Measurements from ENCODE around the gene GRHL1.
A peak's percentile ranks its signal among the peaks of the same experiment; 100 is the strongest.
"Not testable (repeated sequence)": the region's sequence is repeated elsewhere in the genome, so short reads cannot be mapped to it uniquely, and the experiment has no call there.

The GRHL1 gene, protein sequence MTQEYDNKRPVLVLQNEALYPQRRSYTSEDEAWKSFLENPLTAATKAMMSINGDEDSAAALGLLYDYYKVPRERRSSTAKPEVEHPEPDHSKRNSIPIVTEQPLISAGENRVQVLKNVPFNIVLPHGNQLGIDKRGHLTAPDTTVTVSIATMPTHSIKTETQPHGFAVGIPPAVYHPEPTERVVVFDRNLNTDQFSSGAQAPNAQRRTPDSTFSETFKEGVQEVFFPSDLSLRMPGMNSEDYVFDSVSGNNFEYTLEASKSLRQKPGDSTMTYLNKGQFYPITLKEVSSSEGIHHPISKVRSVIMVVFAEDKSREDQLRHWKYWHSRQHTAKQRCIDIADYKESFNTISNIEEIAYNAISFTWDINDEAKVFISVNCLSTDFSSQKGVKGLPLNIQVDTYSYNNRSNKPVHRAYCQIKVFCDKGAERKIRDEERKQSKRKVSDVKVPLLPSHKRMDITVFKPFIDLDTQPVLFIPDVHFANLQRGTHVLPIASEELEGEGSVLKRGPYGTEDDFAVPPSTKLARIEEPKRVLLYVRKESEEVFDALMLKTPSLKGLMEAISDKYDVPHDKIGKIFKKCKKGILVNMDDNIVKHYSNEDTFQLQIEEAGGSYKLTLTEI

GRCh38 chr2:9951522-9952285, at the start of gene GRHL1:
Gene GRHL1, plus strand, starts transcription at chr2:9951693. Its CDS starts 141 bp downstream, at chr2:9951834.
- DNase-seq, result peak; percentile 72 to 87 (median 78)

- DNase-seq, result no peak
Observed at GRCh38 chr2:9905413-9905812, 46.1 kb upstream of the GRHL1 start.

- no peak for DNase-seq
Observed at GRCh38 chr2:9907402-9907801, 44.1 kb upstream of the GRHL1 start.

GRCh38 chr2:9908639-9909038, 42.9 kb upstream of the GRHL1 start:
- DNase-seq, result no peak

- no peak for DNase-seq
Observed at GRCh38 chr2:9909106-9909505, 42.4 kb upstream of the GRHL1 start.

DNA sequence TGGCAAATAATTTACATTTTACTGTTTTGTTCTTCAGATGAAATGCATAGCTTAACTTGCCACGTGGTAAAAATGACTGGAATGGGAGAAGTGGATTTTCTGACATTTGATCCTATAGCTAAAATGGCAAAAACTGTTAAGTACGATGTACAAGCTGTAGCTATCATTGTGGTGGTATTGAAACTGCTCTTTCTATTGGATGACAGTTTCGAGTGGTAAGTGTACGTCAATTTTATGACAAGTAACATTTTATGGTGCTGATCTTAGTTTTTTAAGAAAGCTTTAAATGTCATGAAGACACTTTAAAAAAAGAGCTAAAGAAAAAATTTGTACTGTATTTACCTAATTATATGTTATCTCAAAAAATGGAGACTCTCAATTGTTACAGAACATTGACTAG, 40.8 kb upstream of the GRHL1 start:
- no peak for DNase-seq

DNA sequence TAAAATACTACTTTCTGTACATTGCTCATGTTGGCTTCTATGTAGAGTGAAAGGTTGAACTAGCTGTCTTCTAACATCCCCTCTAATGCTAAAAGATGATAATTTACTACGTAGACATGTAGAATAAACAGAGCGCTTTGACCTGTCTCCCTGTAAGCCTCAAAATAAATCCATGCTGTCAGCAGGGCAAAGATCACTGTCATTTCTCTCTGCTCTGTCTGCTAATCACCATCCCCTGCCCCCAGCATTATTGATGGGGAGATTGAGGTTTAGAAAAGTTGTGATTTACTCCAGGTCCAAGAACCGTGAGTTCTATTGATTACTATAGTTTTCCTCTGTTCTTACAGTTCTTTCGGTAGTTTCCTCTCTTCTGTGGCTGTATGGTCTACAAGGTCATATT, 39.0 kb upstream of the GRHL1 start:
- no peak for DNase-seq

DNA sequence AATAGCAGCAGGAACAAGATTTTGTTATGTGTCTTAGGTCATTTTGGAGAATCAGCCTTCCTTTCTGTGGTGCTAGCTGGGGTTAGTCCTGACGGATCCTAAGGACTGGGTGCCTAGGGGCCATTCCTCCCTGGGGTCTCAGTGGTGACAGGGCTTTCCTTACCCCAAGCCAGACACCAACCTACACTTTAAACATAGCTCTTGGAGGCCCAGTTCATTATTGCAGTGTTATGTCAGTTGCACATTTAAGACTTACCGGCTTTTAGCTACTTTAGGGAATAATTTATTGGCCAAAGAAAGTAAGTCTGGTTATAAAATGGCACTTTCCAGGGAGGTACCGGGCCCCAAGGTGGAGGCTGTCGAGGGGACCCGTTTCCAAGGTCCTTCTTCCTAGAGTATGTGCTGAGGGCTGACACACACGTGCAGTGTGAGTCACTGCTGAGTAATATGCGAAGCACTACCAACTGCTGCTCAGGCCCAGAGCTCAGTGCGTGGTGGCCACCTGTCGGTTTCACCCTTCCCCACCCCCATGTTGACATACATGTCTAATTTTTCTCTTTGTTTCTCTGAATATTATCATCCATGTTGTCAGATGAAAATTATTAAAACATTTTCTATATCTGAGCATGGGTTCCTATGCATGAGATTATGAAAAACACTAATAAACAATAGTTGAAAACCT, 37.0 kb upstream of the GRHL1 start:
- peak in 3 of 4 experiments; percentile 4 to 30 (median 15) for DNase-seq

- DNase-seq, result no peak
Observed at GRCh38 chr2:9918275-9918674, 33.2 kb upstream of the GRHL1 start.

- DNase-seq, result no peak
Observed at GRCh38 chr2:9919512-9919911, 32.0 kb upstream of the GRHL1 start.

- not testable (repeated sequence) for DNase-seq
Observed at GRCh38 chr2:9927020-9927419, 24.5 kb upstream of the GRHL1 start.

DNA sequence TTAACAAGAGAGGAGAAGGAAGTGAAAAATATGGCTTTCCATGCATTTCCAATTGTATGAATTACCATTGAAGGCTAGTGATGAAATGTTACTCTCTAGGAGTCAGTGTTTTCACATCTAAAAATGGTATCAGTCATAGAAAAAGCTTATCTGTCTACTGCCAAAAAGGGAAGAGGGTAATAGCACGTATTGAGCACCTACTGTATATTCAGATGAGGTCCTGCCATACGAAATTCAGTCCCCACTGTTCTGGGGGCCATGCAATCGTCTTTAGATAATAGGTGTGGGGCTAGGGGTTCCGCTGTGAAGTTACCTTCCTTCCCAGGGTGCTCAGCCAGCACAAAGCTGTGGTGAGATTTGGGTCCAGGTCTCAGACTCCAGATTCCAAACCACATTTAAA, 14.2 kb upstream of the GRHL1 start:
- no peak for DNase-seq

- DNase-seq, result no peak
Observed at GRCh38 chr2:9937968-9938367, 13.5 kb upstream of the GRHL1 start.

GRCh38 chr2:9939587-9940485, 11.7 kb upstream of the GRHL1 start:
- DNase-seq, result no peak

DNA sequence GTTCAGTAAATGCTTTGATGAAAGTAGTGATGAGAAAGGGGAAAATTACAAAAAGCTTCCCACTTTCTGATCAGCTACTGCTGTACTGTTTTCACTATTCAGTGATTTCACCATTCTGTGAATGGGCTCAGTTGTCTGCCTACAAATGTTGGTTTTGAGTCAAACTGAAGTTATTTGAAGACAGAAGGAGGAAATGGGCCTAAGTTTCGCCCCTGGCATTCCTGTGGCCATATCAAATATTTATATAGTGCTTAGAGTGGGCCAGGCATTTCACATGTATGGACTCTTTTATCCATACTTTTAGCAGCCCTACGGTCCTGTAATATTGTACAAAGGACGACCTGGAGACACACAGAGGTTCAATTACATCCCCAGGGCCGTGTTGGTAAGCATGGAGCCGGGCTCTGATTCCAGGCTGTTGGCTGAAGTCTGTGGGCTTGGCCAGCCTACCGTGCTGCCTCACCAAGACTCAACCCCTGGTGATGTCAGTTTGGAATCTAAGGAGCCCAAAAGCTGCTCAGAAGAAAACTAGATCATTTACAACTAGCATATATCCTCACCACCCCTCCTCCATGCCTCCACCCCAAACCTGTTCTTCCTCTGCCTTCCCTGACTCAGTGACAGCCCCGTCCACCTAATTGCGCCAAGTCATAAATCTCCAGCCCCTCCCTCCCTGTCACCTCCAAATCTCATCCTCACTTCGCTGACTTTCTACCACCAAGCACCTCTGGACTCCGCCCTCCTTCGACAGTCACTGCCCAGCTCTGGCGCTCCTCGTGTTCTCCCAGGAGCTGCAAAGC, 10.1 kb upstream of the GRHL1 start:
- DNase-seq, result no peak

- DNase-seq, result no peak
Observed at GRCh38 chr2:9941996-9942390, 9.5 kb upstream of the GRHL1 start.

- DNase-seq, result no peak
Observed at GRCh38 chr2:9944330-9944758, 7.1 kb upstream of the GRHL1 start.

DNA sequence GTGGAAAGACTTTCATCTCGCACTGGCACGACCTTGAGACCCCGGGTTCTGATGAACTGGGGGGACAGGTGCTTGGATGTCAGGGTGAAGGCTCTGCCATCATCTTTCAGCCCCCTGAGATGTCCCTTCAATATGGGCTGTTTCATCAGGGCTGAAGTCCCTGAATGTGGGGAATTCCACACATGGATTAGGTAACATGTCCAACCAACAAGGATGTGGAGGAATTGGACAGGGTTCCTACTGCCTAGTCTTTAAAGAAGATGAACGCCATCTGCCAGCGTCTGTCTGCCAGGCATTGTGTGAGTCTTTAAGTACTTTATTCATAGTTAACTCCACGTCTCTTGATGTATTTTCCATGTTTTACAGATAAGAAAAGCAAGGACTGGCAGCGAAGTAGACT, 5.9 kb upstream of the GRHL1 start:
- no peak for DNase-seq

- no peak for DNase-seq
Observed at GRCh38 chr2:9946076-9946475, 5.4 kb upstream of the GRHL1 start.

- DNase-seq, result no peak
Observed at GRCh38 chr2:9946818-9947217, 4.7 kb upstream of the GRHL1 start.

DNA sequence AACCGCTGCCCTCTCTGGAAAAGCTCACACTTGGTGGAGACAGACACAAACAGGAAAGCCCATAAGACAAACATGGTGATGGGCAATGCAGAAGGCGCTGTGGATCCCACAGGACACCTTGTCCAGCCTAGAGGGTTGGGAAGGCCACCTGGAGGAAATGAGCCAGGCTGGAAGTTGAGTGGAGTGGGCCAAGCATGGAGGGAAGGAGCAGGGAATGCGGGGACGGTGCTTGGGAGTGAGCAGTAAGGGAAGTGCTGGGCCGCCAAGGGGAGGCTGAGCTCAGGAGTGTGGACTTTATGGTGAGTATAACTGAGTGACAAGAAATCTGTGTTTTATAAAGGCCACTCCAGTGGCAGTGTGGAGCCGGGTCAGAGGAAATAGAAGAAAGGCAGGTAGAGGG, 2.8 kb upstream of the GRHL1 start:
- DNase-seq, result no peak
